ENCODE measurements around the gene TREH. TPM values are rescaled to one million over a fixed set of nuclear protein-coding genes. Genes with fewer than 3 reads are reported as not detected.

Gene TREH
- total RNA-seq, 2 experiments from 2014 or later = not detected

GRCh38 chr11:118648291-118648690 is 31.2 kb downstream of the TREH start:
- no peak overlapping the region for H3K4me3 ChIP-seq (ENCODE audit: low read depth, low read length, poor library complexity, severe bottlenecking)
- POLR2A ChIA-PET = no interaction called here
- TF ChIP-seq CTCF (conservative IDR thresholded peaks at IDR 0.05; ENCODE audit: low read length) = no peak
- no peak for TF ChIP-seq EZH2phosphoT487 (IDR thresholded peaks at IDR 0.05; ENCODE audit: borderline replicate concordance, low read depth, low read length)
- BruUV-seq (replicated peaks) = no TSS peak
- no peaks in the 10 kb centered on the region for H3K9me2 ChIP-seq (ENCODE audit: insufficient read depth, low read length)
- CTCF ChIA-PET (ENCODE audit: unreplicated experiment) = no interaction called here
- H3K79me2 ChIP-seq (ENCODE audit: insufficient read depth, low read depth, low read length) = no peaks in the 10 kb centered on the region
- H4K20me1 ChIP-seq (ENCODE audit: insufficient read depth, low read length) = no peaks in the 10 kb centered on the region
- DNase-seq (ENCODE audit: low spot score) = no peak
- H2AFZ ChIP-seq (ENCODE audit: low read length) = no peak overlapping the region
- no peaks in the 10 kb centered on the region for H3K9me3 ChIP-seq (ENCODE audit: low read length)
- no peak overlapping the region for H3K27ac ChIP-seq (ENCODE audit: low read depth, low read length, poor library complexity, severe bottlenecking)
- H3K36me3 ChIP-seq (ENCODE audit: insufficient read depth, low read length) = no peaks in the 10 kb centered on the region
- intact Hi-C loops (cut with micrococcal nuclease; ENCODE audit: unreplicated experiment) = no loop called here
- no peaks in the 10 kb centered on the region for H3K4me1 ChIP-seq (ENCODE audit: insufficient read depth, low read length, poor library complexity, severe bottlenecking)
- H3K4me2 ChIP-seq (ENCODE audit: low read length) = no peak overlapping the region

GRCh38 chr11:118646393-118646792 is 33.1 kb downstream of the TREH start:
- Histone ChIP-seq H3K4me3 (ENCODE audit: low read depth, low read length, poor library complexity, severe bottlenecking) (no peak overlapping the region), H3K4me1 (ENCODE audit: insufficient read depth, low read length, poor library complexity, severe bottlenecking) (no peaks in the 10 kb centered on the region), H3K9me3 (ENCODE audit: low read length) (no peaks in the 10 kb centered on the region), H3K79me2 (ENCODE audit: insufficient read depth, low read depth, low read length) (no peaks in the 10 kb centered on the region), H3K4me2 (ENCODE audit: low read length) (no peak overlapping the region), H3K9me2 (ENCODE audit: insufficient read depth, low read length) (no peaks in the 10 kb centered on the region), H3K27ac (ENCODE audit: low read depth, low read length, poor library complexity, severe bottlenecking) (no peak overlapping the region), H3K36me3 (ENCODE audit: insufficient read depth, low read length) (no peaks in the 10 kb centered on the region), H4K20me1 (ENCODE audit: insufficient read depth, low read length) (no peaks in the 10 kb centered on the region), H2AFZ (ENCODE audit: low read length) (no peak overlapping the region)
- TF ChIP-seq EZH2phosphoT487 (IDR thresholded peaks at IDR 0.05; ENCODE audit: borderline replicate concordance, low read depth, low read length) = no peak
- TF ChIP-seq CTCF (conservative IDR thresholded peaks at IDR 0.05; ENCODE audit: low read length) = no peak
- DNase-seq (ENCODE audit: low spot score) = no peak
- BruUV-seq (replicated peaks) = no TSS peak
- ChIA-PET POLR2A (interaction anchor here (1.0 kb wide), 1 partner anchor 12 kb away, joined by 3 read pairs; no protein-coding TSS in a partner anchor), CTCF (ENCODE audit: unreplicated experiment) (no interaction called here)
- intact Hi-C loops (cut with micrococcal nuclease; ENCODE audit: unreplicated experiment) = no loop called here

GRCh38 chr11:118645066-118645715 is 34.3 kb downstream of the TREH start:
- no peak for TF ChIP-seq EZH2phosphoT487 (IDR thresholded peaks at IDR 0.05; ENCODE audit: borderline replicate concordance, low read depth, low read length)
- no peak for TF ChIP-seq CTCF (conservative IDR thresholded peaks at IDR 0.05; ENCODE audit: low read length)
- H3K9me2 ChIP-seq (ENCODE audit: insufficient read depth, low read length) = no peaks in the 10 kb centered on the region
- H3K9me3 ChIP-seq (ENCODE audit: low read length) = no peaks in the 10 kb centered on the region
- intact Hi-C loops (cut with micrococcal nuclease; ENCODE audit: unreplicated experiment) = no loop called here
- H4K20me1 ChIP-seq (ENCODE audit: insufficient read depth, low read length) = no peaks in the 10 kb centered on the region
- H3K4me2 ChIP-seq (ENCODE audit: low read length) = no peak overlapping the region
- CTCF ChIA-PET (ENCODE audit: unreplicated experiment) = no interaction called here
- BruUV-seq (replicated peaks) = no TSS peak
- POLR2A ChIA-PET = no interaction called here
- H3K4me1 ChIP-seq (ENCODE audit: insufficient read depth, low read length, poor library complexity, severe bottlenecking) = no peaks in the 10 kb centered on the region
- DNase-seq (ENCODE audit: low spot score) = no peak
- no peaks in the 10 kb centered on the region for H3K36me3 ChIP-seq (ENCODE audit: insufficient read depth, low read length)
- no peaks in the 10 kb centered on the region for H3K79me2 ChIP-seq (ENCODE audit: insufficient read depth, low read depth, low read length)
- no peak overlapping the region for H3K4me3 ChIP-seq (ENCODE audit: low read depth, low read length, poor library complexity, severe bottlenecking)
- no peak overlapping the region for H3K27ac ChIP-seq (ENCODE audit: low read depth, low read length, poor library complexity, severe bottlenecking)
- H2AFZ ChIP-seq (ENCODE audit: low read length) = no peak overlapping the region
